GM12891 (cell line): ENCODE data around the gene HS2ST1.

Source experiments
- PAX5 ChIP-seq: IDR thresholded peaks from 2 replicates; pipeline ENCODE4 v1.6.1; 2011; ENCODE audit warnings: low read length, moderate library complexity, mild to moderate bottlenecking; ENCODE audit not compliant: insufficient read depth, severe bottlenecking
- POLR2A ChIP-seq: IDR thresholded peaks from 2 replicates; pipeline ENCODE4 v1.6.1; 2011; ENCODE audit warnings: low read depth, low read length, control low read depth
- POLR2AphosphoS5 ChIP-seq: IDR thresholded peaks from 2 replicates; pipeline ENCODE4 v1.6.1; 2011; ENCODE audit warnings: low read depth, low read length, control low read depth
- SPI1 ChIP-seq: IDR thresholded peaks from 2 replicates; pipeline ENCODE4 v1.6.1; 2011; ENCODE audit warnings: low read depth, low read length, control low read depth
- TAF1 ChIP-seq: IDR thresholded peaks from 2 replicates; pipeline ENCODE4 v1.6.1; 2011; ENCODE audit warnings: low read depth, low read length, control low read depth

- TF ChIP-seq POLR2A = no peak
- no peak for TF ChIP-seq POLR2AphosphoS5
- no peak for TF ChIP-seq TAF1
- TF ChIP-seq SPI1 = no peak
- TF ChIP-seq PAX5 = no peak
Measured at GRCh38 chr1:86993269-86993985, 79.0 kb downstream of the HS2ST1 start.
